Activated gamma-delta T cell treated with anti-CD3 and anti-CD28 coated beads, Interleukin-2, amount 50 U/mL, for 16 hours (primary cell): ENCODE data around the gene SLC26A4.

ENCODE experiments used
- DNase-seq: peaks from one replicate; pipeline ENCODE4 v3.0.0-alpha.2; 2020; ENCODE audit warnings: low read depth

SLC26A4 gene

GRCh38 chr7:107697321-107698049 is 36.9 kb downstream of the SLC26A4 start:
- no peak for DNase-seq

GRCh38 chr7:107700570-107700969 is 39.9 kb downstream of the SLC26A4 start:
- DNase-seq = no peak

GRCh38 chr7:107701191-107701590 is 40.6 kb downstream of the SLC26A4 start:
- no peak for DNase-seq

- DNase-seq = no peak
These were observed 42.6 kb downstream of the SLC26A4 start for GRCh38 chr7:107703219-107703618.

- DNase-seq = no peak
These were observed 43.2 kb downstream of the SLC26A4 start for GRCh38 chr7:107703872-107704271.

DNA sequence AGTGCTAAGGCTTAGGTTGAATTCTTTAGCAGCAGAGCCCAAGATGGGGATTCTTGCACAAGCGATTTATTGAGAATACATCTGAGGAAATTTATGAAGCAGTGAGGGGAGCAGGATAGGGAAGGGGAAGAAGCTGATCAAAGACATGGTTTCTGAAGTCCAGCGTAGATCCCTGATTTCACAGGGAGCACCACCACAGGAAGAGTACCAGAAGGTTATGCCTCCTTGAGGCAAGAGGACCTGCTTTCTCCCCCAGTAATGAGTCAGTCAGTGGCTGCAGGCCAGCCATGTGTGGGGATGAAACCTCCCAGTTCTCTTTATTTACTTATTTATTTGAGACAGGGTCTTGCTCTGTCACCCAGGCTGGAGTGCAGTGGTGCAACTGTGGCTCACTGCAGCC is 48.3 kb downstream of the SLC26A4 start:
- no peak for DNase-seq

DNA sequence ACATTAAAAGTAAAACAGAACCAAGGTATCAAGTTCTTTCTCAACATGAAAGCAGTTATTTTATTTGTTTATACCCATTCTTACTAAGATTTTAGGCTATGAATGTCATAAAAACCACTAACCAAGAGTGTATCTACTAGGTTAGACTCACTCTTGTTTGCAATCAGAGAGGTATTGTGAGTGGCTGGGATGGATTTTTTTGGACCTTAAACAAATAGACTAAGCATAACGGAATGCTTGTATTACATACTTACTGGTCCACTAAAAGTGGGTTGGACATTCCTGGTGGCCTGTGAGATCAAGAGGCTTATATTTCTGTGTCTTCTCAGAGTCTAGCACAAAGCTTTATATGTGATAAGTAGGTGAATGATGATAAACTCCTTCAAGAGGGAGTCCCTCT is 50.7 kb downstream of the SLC26A4 start:
- no peak for DNase-seq

GRCh38 chr7:107712025-107712424 is 51.4 kb downstream of the SLC26A4 start:
- DNase-seq = no peak

GRCh38 chr7:107712896-107713295 is 52.3 kb downstream of the SLC26A4 start:
- DNase-seq = no peak

DNA sequence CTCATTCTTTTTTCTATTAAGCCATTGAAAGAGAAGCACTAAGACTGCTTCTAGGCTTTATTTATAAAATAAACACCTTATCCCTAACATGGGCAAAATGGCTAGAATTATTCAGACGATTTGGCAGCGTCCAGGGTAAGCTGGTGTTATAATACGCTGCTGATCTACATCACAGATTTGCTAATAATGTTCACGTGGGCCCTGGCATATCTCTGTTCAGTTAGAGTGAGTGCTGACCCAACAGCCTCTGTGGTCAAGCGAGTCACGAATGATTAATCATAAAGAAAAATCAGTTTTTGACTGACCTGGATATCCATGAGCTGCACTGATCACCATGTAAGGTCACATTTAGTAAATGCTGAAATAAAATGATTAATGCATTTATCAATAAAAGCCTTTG is 54.9 kb downstream of the SLC26A4 start:
- DNase-seq = no peak

DNA sequence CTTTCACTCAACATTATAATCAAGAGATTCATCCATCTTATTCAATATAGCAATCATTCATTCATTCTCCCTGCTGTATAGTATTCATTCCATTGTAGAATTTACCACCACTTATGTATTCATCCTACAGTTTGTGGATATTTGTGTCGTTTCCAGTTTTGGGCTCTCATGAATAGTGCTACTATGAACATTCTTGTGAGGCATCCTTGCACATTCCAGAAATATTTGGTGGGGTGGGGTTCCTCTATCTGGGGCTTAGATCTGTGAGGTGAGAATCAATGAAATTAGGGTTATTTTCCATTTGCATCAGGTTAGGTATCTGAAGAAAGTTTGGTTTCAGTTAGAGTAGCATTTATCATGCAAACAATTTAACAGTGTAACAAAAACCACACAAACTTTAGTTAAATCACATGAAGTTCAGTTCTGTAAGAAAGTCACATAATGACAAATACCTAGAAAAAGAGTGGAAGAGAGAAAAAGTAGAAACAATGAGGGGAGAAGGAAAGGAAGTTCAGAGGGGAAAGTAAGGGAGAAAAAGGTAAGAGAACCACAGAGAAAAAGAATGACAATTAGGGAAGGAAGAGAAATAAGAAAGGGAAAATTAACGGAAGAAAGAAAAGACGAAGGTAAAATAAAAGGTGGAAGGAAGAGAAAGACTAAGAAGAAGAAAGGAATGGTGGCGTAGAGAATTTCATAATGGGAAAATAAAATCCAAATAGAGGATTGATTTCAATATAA is 58.0 kb downstream of the SLC26A4 start:
- no peak for DNase-seq

DNA sequence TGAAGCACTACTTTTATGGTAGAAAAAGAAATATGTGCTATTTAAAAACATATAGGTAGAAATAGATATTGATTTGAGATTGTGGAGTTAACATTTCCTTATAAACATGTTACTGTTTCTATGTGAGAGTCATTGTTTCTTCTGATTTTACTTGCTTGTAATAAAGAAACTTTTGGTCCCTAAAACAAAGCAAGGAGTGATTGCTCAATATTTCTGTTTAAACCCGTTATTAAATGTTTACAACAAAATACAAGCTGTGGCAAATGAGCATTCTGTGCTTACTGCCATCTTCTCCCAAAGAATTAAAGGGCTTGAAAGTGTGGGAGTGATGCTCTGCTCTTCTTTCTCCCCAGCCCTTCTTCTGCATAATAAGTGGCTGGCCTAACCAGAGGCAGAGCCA is 60.7 kb downstream of the SLC26A4 start:
- no peak for DNase-seq

DNA sequence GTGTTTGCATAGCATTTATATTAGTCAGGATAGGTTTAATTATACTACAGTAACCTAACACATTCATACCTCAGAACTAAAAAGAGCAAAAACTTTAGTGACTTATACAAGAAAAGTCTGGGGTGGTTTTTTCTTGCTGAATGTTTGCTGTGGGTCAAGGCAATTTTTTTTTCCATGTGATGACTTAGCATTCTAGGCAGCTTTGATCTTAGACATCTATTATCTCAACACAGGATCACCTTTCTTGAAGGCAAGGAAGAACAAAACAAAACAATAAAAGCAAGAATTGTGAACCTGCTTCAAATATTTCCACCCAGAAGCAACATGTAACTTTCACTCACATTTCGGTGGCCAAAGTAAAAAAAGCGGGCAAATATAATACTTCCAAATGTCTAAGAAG is 62.6 kb downstream of the SLC26A4 start:
- DNase-seq = no peak

DNA sequence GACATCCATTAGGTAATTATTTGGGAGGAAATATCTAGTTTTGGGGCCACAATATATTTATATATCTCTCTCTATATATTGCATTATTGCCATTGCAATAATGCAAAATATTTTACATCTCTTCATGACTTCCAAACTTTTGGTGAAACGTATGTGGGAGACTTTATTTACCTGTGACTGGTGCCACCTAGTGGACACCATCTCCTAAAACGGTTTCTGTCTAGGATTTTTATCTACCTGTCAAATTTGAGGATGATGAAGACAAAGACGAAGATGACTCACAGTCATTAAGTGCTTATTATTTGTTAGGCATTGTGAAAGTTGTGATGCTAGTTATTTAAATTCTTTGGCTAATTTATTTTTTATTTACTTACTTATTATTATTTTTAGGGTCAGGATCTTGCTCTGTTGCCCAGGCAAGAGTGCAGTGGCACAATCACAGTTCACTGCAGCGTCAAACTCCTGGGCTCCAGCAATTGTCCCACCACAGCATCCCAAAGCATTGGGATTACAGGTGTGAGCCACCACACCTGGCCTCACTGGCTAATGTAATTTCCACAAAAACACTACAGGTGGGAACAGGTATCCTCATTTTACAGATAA is 64.6 kb downstream of the SLC26A4 start:
- peak; percentile 7 for DNase-seq

GRCh38 chr7:107726356-107727130 is 65.9 kb downstream of the SLC26A4 start:
- no peak for DNase-seq

- DNase-seq = no peak
These were observed 67.6 kb downstream of the SLC26A4 start for GRCh38 chr7:107728276-107728675.

GRCh38 chr7:107742678-107743566 is 82.3 kb downstream of the SLC26A4 start:
- no peak for DNase-seq

GRCh38 chr7:107743567-107744344 is 83.1 kb downstream of the SLC26A4 start, which contains the start of gene CBLL1:
TSS of gene CBLL1 (plus strand) at chr7:107744142. CDS start at chr7:107744164, 22 bp downstream.
- peak; percentile 97 for DNase-seq

DNA sequence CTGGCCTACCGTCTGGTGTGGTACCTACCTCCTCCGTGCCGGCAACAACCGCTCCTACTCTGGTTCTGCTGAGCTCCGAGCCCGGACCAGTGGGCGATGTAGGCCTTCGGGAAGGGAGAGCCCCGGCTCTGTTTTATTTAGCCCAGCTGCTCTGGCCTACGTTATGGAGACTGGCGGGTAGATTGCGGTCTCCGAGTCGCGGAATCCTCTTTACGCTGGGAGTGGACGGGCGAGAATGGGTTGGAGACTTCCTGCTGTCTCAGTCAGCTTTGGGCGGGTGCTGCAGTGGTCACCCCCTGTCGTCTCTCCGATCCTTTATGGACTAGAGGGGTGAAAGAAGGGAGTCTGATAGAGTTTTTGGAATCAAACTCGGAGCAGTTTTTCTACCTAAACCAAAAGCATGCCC is 83.7 kb downstream of the SLC26A4 start:
- DNase-seq = no peak

DNA sequence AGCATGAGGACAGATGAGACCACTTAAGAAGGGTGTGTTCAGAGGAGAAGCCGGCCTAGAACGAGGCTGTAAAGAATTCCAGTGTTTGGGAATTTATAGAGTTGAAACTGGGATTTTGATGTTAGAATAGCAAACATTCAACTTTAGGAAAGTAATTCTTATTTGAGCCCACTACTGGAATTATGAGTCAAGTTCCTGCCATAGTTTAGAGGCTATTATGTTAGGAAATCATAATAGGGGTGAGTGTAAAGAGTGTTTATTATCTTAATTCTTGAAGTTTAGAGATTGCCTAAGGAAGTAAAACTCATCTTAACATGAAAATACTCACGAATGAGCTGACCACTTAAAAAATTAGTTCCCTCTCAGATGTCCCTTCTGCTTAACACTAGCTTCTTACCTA is 85.4 kb downstream of the SLC26A4 start:
- no peak for DNase-seq

- no peak for DNase-seq
These were observed 90.5 kb downstream of the SLC26A4 start for GRCh38 chr7:107751113-107751512.
